IMR-90 (cell line): ENCODE measurements around the gene PCSK2. TPM values are rescaled to one million over a fixed set of nuclear protein-coding genes. Genes with fewer than 3 reads are reported as not detected.

ENCODE experiments used
- ATAC-seq: fragments of 200-7000 bp; cut with Tn5 transposase; 2 replicates; pipeline ENCODE4 v1.9.1; 2020; ENCODE audit warnings: low read depth, mild to moderate bottlenecking, moderate library complexity
- BruUV-seq: library from RNA; stranded (reverse); fragments of 400-500 nt; replicated peaks from 2 replicates; lab custom pipeline; 2021; lab: Mats Ljungman, UMichigan
- CTCF ChIA-PET: fragments of 300-600 bp; formaldehyde crosslinking; extraction: SDS; loops from one replicate; lab custom pipeline; 2021; ENCODE audit warnings: antibody characterized with exemption; lab: Yijun Ruan, JAX
- POLR2A ChIA-PET: fragments of 300-600 bp; sonication (Branson Sonifier 250); formaldehyde crosslinking; loops from one replicate; lab custom pipeline; 2022; ENCODE audit warnings: antibody characterized with exemption; ENCODE audit not compliant: unreplicated experiment; lab: Charles Lee
- DNase-seq: peaks from one replicate; pipeline ENCODE4 v3.0.0; 2013
- H2AFZ ChIP-seq: replicated peaks from 2 replicates; pipeline ENCODE3; 2013; ENCODE audit warnings: low read length, mild to moderate bottlenecking; ENCODE audit not compliant: poor library complexity
- H2AK5ac ChIP-seq: 2 replicates; pipeline ENCODE4 v1.6.1; 2013; ENCODE audit warnings: low read depth, low read length, inconsistent platforms
- H2AK9ac ChIP-seq: replicated peaks from 2 replicates; pipeline ENCODE3; 2013; ENCODE audit warnings: mild to moderate bottlenecking, low read depth, low read length, moderate library complexity; ENCODE audit not compliant: poor library complexity
- H2BK120ac ChIP-seq: 2 replicates; pipeline ENCODE4 v1.6.1; 2013; ENCODE audit warnings: low read depth, low read length, inconsistent platforms
- H2BK15ac ChIP-seq: 3 replicates; pipeline ENCODE4 v1.6.1; 2013; ENCODE audit warnings: low read depth, low read length, inconsistent platforms
- H2BK20ac ChIP-seq: 2 replicates; pipeline ENCODE4 v1.6.1; 2013; ENCODE audit warnings: low read depth, mild to moderate bottlenecking, inconsistent platforms, low read length, moderate library complexity
- H2BK5ac ChIP-seq: 2 replicates; pipeline ENCODE4 v1.6.1; 2013; ENCODE audit warnings: mild to moderate bottlenecking, low read depth, low read length, inconsistent platforms; ENCODE audit not compliant: poor library complexity, severe bottlenecking
- H3K14ac ChIP-seq: replicated peaks from 2 replicates; pipeline ENCODE4 v1.6.1; 2013; ENCODE audit warnings: low read depth, low read length, inconsistent platforms
- H3K18ac ChIP-seq: 2 replicates; pipeline ENCODE4 v1.6.1; 2013; ENCODE audit warnings: low read depth, low read length, control low read depth
- H3K23ac ChIP-seq: 2 replicates; pipeline ENCODE4 v1.6.1; 2013; ENCODE audit warnings: low read depth, low read length, inconsistent platforms
- H3K27ac ChIP-seq: 2 replicates; pipeline ENCODE4 v1.5.1; 2013; ENCODE audit warnings: mild to moderate bottlenecking, control low read depth, low read length; ENCODE audit not compliant: insufficient read depth
- H3K27me3 ChIP-seq: 2 replicates; pipeline ENCODE4 v1.6.1; 2013; ENCODE audit warnings: low read length; ENCODE audit not compliant: control insufficient read depth, insufficient read depth
- H3K36me3 ChIP-seq: 2 replicates; pipeline ENCODE4 v1.6.1; 2013; ENCODE audit warnings: low read length, mixed read lengths; ENCODE audit not compliant: control insufficient read depth, insufficient read depth
- H3K4ac ChIP-seq: 2 replicates; pipeline ENCODE4 v1.6.1; 2013; ENCODE audit warnings: low read depth, low read length, inconsistent platforms
- H3K4me1 ChIP-seq: 2 replicates; pipeline ENCODE4 v1.6.1; 2013; ENCODE audit warnings: low read length, mixed read lengths; ENCODE audit not compliant: control insufficient read depth, insufficient read depth
- H3K4me2 ChIP-seq: 2 replicates; pipeline ENCODE4 v1.6.1; 2013; ENCODE audit warnings: low read depth, mild to moderate bottlenecking, control low read depth, low read length, moderate library complexity
- H3K4me3 ChIP-seq: 2 replicates; pipeline ENCODE4 v1.5.1; 2013; ENCODE audit warnings: low read depth, mild to moderate bottlenecking, control low read depth, low read length, moderate library complexity; ENCODE audit not compliant: insufficient read depth
- H3K56ac ChIP-seq: 2 replicates; pipeline ENCODE4 v1.6.1; 2013; ENCODE audit warnings: low read length, inconsistent platforms; ENCODE audit not compliant: insufficient read depth; ENCODE audit errors: extremely low read depth
- H3K79me1 ChIP-seq, 2 experiments: 2 replicates each; pipeline ENCODE4 v1.6.1; 2013; ENCODE audit warnings: low read length in 2 of 2, inconsistent platforms in 1 of 2, low read depth in 1 of 2
- H3K9ac ChIP-seq: 2 replicates; pipeline ENCODE4 v1.6.1; 2013; ENCODE audit warnings: low read depth, low read length, control low read depth
- H3K9me1 ChIP-seq: 2 replicates; pipeline ENCODE4 v1.6.1; 2013; ENCODE audit warnings: low read length, inconsistent platforms; ENCODE audit not compliant: insufficient read depth
- H3K9me3 ChIP-seq: 2 replicates; pipeline ENCODE4 v1.6.1; 2013; ENCODE audit warnings: low read length; ENCODE audit not compliant: control insufficient read depth, insufficient read depth
- H4K20me1 ChIP-seq: 2 replicates; pipeline ENCODE4 v1.6.1; 2013; ENCODE audit warnings: low read length, inconsistent platforms; ENCODE audit not compliant: insufficient read depth
- H4K5ac ChIP-seq: 2 replicates; pipeline ENCODE4 v1.6.1; 2013; ENCODE audit warnings: mild to moderate bottlenecking, low read depth, low read length, control low read depth
- H4K8ac ChIP-seq, 2 experiments: 2 replicates each; pipeline ENCODE4 v1.6.1; 2013; ENCODE audit warnings: low read depth in 2 of 2, low read length in 2 of 2, control low read depth in 1 of 2, inconsistent platforms in 1 of 2
- H4K91ac ChIP-seq: 2 replicates; pipeline ENCODE4 v1.6.1; 2013; ENCODE audit warnings: low read depth, low read length, inconsistent platforms; ENCODE audit not compliant: insufficient read depth
- BHLHE40 ChIP-seq: fragments of 150-350 bp; IDR thresholded peaks from 2 replicates; pipeline ENCODE4 v1.6.1; 2016; ENCODE audit warnings: mild to moderate bottlenecking, low read depth, low read length
- CHD1 ChIP-seq: IDR thresholded peaks from 2 replicates; pipeline ENCODE4 v1.6.1; 2012; ENCODE audit warnings: low read depth, low read length, improper control_type of control experiment
- ELK1 ChIP-seq: fragments of 150-350 bp; IDR thresholded peaks from 2 replicates; pipeline ENCODE4 v1.6.1; 2016; ENCODE audit warnings: low read depth, mild to moderate bottlenecking, low read length, moderate library complexity, borderline replicate concordance
- FOS ChIP-seq: fragments of 150-350 bp; IDR thresholded peaks from 2 replicates; pipeline ENCODE4 v1.6.1; 2016; ENCODE audit warnings: low read depth, low read length
- MAFK ChIP-seq: IDR thresholded peaks from 2 replicates; pipeline ENCODE4 v1.6.1; 2012; ENCODE audit warnings: low read depth, low read length, improper control_type of control experiment
- MAZ ChIP-seq: IDR thresholded peaks from 2 replicates; pipeline ENCODE4 v1.6.1; 2012; ENCODE audit warnings: low read depth, mild to moderate bottlenecking, low read length, improper control_type of control experiment, moderate library complexity, borderline replicate concordance
- MXI1 ChIP-seq: IDR thresholded peaks from 2 replicates; pipeline ENCODE4 v1.6.1; 2012; ENCODE audit warnings: low read depth, mild to moderate bottlenecking, low read length, moderate library complexity, borderline replicate concordance
- NFE2L2 ChIP-seq: fragments of 150-350 bp; IDR thresholded peaks from 2 replicates; pipeline ENCODE4 v1.6.1; 2016; ENCODE audit warnings: low read depth, mild to moderate bottlenecking, low read length
- POLR2A ChIP-seq: IDR thresholded peaks from 2 replicates; pipeline ENCODE4 v1.6.1; 2012; ENCODE audit warnings: mild to moderate bottlenecking, low read depth, low read length
- RAD21 ChIP-seq: IDR thresholded peaks from 2 replicates; pipeline ENCODE4 v1.6.1; 2012; ENCODE audit warnings: low read length, improper control_type of control experiment
- RCOR1 ChIP-seq: IDR thresholded peaks from 2 replicates; pipeline ENCODE4 v1.6.1; 2012; ENCODE audit warnings: mild to moderate bottlenecking, low read length, improper control_type of control experiment; ENCODE audit not compliant: insufficient replicate concordance
- RFX5 ChIP-seq: IDR thresholded peaks from 2 replicates; pipeline ENCODE4 v1.8.0; 2012; ENCODE audit warnings: low read depth, mild to moderate bottlenecking, low read length, moderate library complexity
- SMC3 ChIP-seq: fragments of 150-350 bp; IDR thresholded peaks from 2 replicates; pipeline ENCODE4 v1.6.1; 2016; ENCODE audit warnings: low read depth, mild to moderate bottlenecking, antibody characterized with exemption, low read length, moderate library complexity
- WGBS, 2 experiments: methylation state at CpG; one replicate each; pipeline versions ENCODE4 v1.1.5 to v1.1.7; 2013; ENCODE audit warnings: missing lambda C conversion rate in 2 of 2; ENCODE audit not compliant: insufficient read length in 1 of 2; ENCODE audit errors: extremely low coverage in 2 of 2; 5-methylcytosine and 5-hydroxymethylcytosine counted together
- dilution Hi-C: fragments of 300-500 bp; cut with HindIII; formaldehyde crosslinking; loops from one replicate; pipeline ENCODE4 v1.14.3; 2018; ENCODE audit warnings: low sequenced_read_pairs; ENCODE audit not compliant: unreplicated experiment
- in situ Hi-C: fragments of 300-500 bp; cut with MboI; formaldehyde crosslinking; loops from 3 replicates; pipeline ENCODE4 v1.14.3; 2019; ENCODE audit warnings: low sequenced_read_pairs, inconsistent platforms, mixed read lengths
- intact Hi-C: fragments of 100-400 bp; cut with micrococcal nuclease; formaldehyde crosslinking; loops from 2 replicates; pipeline ENCODE4 v1.10.0; 2022
- polyA plus RNA-seq, 3 experiments: library from polyadenylated mRNA; depleted of rRNA; stranded (reverse); fragments of >200 nt; gene quantifications; 2 replicates each; pipeline ENCODE4 v1.2.3, GENCODE V29; 2012; ENCODE audit warnings: low replicate concordance in 1 of 3
- total RNA-seq: library from RNA; depleted of rRNA; stranded (reverse); fragments of >200 nt; gene quantifications from 2 replicates; pipeline ENCODE4 v1.2.3, GENCODE V29; 2012
- TF ChIP-seq, protein P1 (sequence below): fragments of 150-350 bp; IDR thresholded peaks from 2 replicates; pipeline ENCODE4 v1.6.1; 2017; ENCODE audit warnings: mild to moderate bottlenecking, antibody characterized with exemption, low read length, low read depth
- TF ChIP-seq, protein P2 (sequence below): conservative IDR thresholded peaks from 2 replicates; pipeline ENCODE4 v1.5.1; 2012; ENCODE audit warnings: mild to moderate bottlenecking, low read depth, low read length, improper control_type of control experiment

Gene PCSK2
- total and polyA plus RNA-seq, 2 of the 4 experiments (the other 2 are of a cell fraction): not detected

DNA sequence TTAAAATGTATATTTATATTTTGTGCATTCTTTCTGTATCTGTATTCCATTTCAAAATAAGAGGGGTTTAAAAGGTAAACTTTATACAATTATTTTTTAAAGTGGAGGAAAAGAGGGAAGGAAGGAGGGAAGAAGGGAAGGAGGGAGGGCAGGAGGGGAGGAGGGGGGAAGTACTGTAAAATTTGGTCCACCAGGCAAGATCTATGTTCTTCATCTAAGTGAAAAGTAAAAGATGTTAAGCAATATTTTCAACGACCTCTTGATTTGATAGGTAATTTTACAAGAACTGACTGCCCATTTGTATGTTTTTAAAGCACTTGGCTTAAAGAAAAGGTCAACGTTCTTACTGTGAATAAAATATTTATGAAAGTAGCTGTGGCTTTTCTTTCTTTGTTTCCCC, 29.8 kb upstream of the PCSK2 start:
- no peaks in the 10 kb centered on the region for H3K9me1 ChIP-seq
- no peak overlapping the region for H4K91ac ChIP-seq
- no peak overlapping the region for H4K8ac ChIP-seq
- dilution Hi-C loops: no loop called here
- H2BK5ac ChIP-seq: no peak overlapping the region
- no peak overlapping the region for H3K14ac ChIP-seq
- ChIA-PET CTCF (no interaction called here), POLR2A (no interaction called here)
- H3K23ac ChIP-seq: no peak overlapping the region
- H3K56ac ChIP-seq: no peak overlapping the region
- H3K9ac ChIP-seq: no peak overlapping the region
- in situ Hi-C loops: no loop called here
- no peak for ATAC-seq
- H3K36me3 ChIP-seq: no peaks in the 10 kb centered on the region
- TF ChIP-seq MXI1 (no peak), MAFK (no peak), NFE2L2 (no peak), SMC3 (no peak), FOS (no peak), RFX5 (no peak), BHLHE40 (no peak), POLR2A (no peak), RAD21 (no peak), ELK1 (no peak), RCOR1 (no peak), CHD1 (no peak), MAZ (no peak)
- TF ChIP-seq, protein P1, sequence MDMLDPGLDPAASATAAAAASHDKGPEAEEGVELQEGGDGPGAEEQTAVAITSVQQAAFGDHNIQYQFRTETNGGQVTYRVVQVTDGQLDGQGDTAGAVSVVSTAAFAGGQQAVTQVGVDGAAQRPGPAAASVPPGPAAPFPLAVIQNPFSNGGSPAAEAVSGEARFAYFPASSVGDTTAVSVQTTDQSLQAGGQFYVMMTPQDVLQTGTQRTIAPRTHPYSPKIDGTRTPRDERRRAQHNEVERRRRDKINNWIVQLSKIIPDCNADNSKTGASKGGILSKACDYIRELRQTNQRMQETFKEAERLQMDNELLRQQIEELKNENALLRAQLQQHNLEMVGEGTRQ: no peak
- TF ChIP-seq, protein P2, sequence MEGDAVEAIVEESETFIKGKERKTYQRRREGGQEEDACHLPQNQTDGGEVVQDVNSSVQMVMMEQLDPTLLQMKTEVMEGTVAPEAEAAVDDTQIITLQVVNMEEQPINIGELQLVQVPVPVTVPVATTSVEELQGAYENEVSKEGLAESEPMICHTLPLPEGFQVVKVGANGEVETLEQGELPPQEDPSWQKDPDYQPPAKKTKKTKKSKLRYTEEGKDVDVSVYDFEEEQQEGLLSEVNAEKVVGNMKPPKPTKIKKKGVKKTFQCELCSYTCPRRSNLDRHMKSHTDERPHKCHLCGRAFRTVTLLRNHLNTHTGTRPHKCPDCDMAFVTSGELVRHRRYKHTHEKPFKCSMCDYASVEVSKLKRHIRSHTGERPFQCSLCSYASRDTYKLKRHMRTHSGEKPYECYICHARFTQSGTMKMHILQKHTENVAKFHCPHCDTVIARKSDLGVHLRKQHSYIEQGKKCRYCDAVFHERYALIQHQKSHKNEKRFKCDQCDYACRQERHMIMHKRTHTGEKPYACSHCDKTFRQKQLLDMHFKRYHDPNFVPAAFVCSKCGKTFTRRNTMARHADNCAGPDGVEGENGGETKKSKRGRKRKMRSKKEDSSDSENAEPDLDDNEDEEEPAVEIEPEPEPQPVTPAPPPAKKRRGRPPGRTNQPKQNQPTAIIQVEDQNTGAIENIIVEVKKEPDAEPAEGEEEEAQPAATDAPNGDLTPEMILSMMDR: no peak
- H2BK15ac ChIP-seq: no peak overlapping the region
- no peaks in the 10 kb centered on the region for H3K27me3 ChIP-seq
- no peak overlapping the region for H3K4ac ChIP-seq
- H3K4me1 ChIP-seq: no peaks in the 10 kb centered on the region
- intact Hi-C loops: no loop called here
- H3K27ac ChIP-seq: no peak overlapping the region
- no peak overlapping the region for H2AFZ ChIP-seq
- no peak overlapping the region for H4K5ac ChIP-seq
- no peaks in the 10 kb centered on the region for H4K20me1 ChIP-seq
- H3K18ac ChIP-seq: no peak overlapping the region
- no peak overlapping the region for H2BK20ac ChIP-seq
- WGBS, 2 experiments: 20% methylated on average over 1 of the region's 2 CpGs; no CpG with 5 or more reads in 1 of the 2 experiments
- H2AK5ac ChIP-seq: no peak overlapping the region
- no peaks in the 10 kb centered on the region for H3K9me3 ChIP-seq
- no peak overlapping the region for H3K4me2 ChIP-seq
- BruUV-seq: no TSS peak
- no peak for DNase-seq
- no peak overlapping the region for H2AK9ac ChIP-seq
- H3K79me1 ChIP-seq: no peaks in the 10 kb centered on the region
- H2BK120ac ChIP-seq: no peak overlapping the region
- no peak overlapping the region for H3K4me3 ChIP-seq
